GM12873 (cell line): ENCODE data around the gene PTGER2.

Source experiments
- CTCF ChIP-seq: IDR thresholded peaks from 2 replicates; pipeline ENCODE4 v1.5.1; 2012; ENCODE audit warnings: low read depth, mild to moderate bottlenecking, moderate library complexity, low read length, control low read depth; ENCODE audit not compliant: insufficient read depth; ENCODE audit errors: missing control alignments

The PTGER2 gene

GRCh38 chr14:52352569-52352968 is 38.5 kb downstream of the PTGER2 start:
- TF ChIP-seq CTCF, result no peak

- no peak for TF ChIP-seq CTCF
Measured at GRCh38 chr14:52354242-52354641, 40.1 kb downstream of the PTGER2 start.

- TF ChIP-seq CTCF, result no peak
Measured at GRCh38 chr14:52355016-52355431, 40.9 kb downstream of the PTGER2 start.

GRCh38 chr14:52355526-52355925 is 41.4 kb downstream of the PTGER2 start:
- TF ChIP-seq CTCF, result no peak

- no peak for TF ChIP-seq CTCF
Measured at GRCh38 chr14:52356025-52356424, 41.9 kb downstream of the PTGER2 start.

- TF ChIP-seq CTCF, result no peak
Measured at GRCh38 chr14:52360831-52361230, 46.7 kb downstream of the PTGER2 start.

GRCh38 chr14:52363041-52363704 is 49.1 kb downstream of the PTGER2 start:
- no peak for TF ChIP-seq CTCF
